ENCODE measurements around the gene ADAMTS14. TPM values are rescaled to one million over a fixed set of nuclear protein-coding genes. Genes with fewer than 3 reads are reported as not detected.

ADAMTS14 gene
- total and polyA plus RNA-seq, 11 donors = 0.11 to 3.8 (median 0.37) TPM; not detected in 1

DNA sequence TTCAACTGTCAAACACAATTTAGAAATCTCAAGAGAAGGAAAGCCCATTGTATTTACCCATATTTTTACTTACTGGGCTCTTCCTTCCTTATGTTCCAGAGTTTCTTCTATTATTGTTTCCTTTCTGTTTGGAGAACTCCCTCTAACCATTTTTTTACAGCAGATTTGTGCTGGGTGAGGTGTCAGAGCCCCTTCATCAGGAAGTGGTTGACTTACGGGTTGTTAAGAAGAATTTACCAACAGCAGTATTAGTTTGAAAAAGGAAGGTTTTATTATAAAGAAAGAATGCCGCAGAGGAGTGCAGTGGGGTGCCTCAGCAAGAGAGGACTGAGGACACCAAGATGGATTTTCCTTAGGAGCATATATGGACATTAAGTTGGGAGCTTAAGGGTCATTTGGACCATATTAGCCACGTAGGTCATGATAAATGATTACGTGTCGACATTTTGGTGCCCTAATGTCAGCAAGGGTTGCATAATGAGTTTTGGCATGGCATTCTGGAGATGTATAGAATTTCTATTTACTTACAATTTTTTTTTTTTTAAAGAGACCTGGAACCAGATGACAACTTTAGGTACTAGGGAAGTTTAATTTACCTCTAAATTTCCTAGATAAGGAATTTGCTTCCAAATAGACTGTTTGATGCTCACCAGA is 119.2 kb downstream of the ADAMTS14 start:
- Histone ChIP-seq H3K36me3 (no peaks in the 10 kb centered on the region), H3K4me3 (no peak overlapping the region), H3K27me3 (no peaks in the 10 kb centered on the region), H3K9me3 (peaks cover 0 to 17% (median 2%) of the 10 kb centered on the region in 12 donors), H3K27ac (no peak overlapping the region), H3K4me1 (no peaks in the 10 kb centered on the region)
- ATAC-seq = no peak
- WGBS, 4 donors = 80 to 84% (median 81%) methylated on average over 5 of the region's 5 CpGs
- intact Hi-C loops (cut with DNase I) = no loop called here
- TF ChIP-seq POLR2A (IDR thresholded peaks at IDR 0.05) = no peak
- no peak for TF ChIP-seq CTCF (IDR thresholded peaks at IDR 0.05)
- DNase-seq = no peak

DNA sequence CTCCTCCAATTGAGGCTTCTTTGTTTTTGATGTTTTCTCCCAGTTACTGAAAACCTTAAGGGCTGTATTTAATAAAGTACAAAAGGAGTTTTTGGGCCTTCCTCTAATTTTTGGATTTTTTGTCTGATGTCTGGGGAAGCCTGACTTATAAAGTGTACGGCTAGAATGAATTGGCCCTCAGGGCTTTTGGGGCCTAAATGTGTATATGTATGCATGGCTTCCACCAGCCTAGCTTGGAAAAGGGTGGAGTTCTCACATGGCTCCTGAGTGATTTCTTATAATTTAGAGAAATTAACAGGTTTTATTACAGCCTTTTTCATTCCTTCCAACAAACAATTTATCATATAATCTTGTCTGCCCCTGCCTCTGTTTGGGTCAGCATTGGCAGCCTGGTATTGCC is 123.3 kb downstream of the ADAMTS14 start:
- Histone ChIP-seq H3K4me1 (no peaks in the 10 kb centered on the region), H3K9me3 (no peaks in the 10 kb centered on the region), H3K36me3 (no peaks in the 10 kb centered on the region), H3K27me3 (peaks cover 0 to 11% (median 0%) of the 10 kb centered on the region in 9 donors), H3K27ac (no peak overlapping the region), H3K4me3 (no peak overlapping the region)
- TF ChIP-seq POLR2A (IDR thresholded peaks at IDR 0.05) (no peak), CTCF (IDR thresholded peaks at IDR 0.05) (no peak)
- intact Hi-C loops (cut with DNase I) = no loop called here
- 89 to 97% (median 94%) methylated on average over 1 of the region's 1 CpG for WGBS, 4 donors
- DNase-seq (no peak), ATAC-seq (no peak)

DNA sequence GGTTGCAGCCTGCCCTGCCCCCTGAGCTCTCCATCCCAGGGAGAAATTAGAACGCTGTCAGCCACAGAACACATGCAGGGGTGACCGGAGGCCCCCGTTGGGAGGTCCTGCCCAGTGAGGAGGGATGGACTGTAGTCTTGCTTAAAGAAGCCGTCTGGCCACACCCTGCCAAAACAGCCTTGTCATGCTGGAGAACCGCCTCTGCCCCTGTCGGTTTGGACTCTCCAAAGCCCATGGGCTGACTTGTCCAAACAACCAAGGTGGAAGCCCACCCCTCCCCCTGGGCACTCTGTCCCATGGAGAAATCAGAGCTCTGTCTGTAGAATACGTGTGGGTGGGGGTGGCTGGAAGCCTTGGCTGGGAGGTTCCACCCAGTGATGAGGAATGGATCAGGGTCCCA is 125.5 kb downstream of the ADAMTS14 start:
- Histone ChIP-seq H3K27ac (no peak overlapping the region), H3K36me3 (no peaks in the 10 kb centered on the region), H3K27me3 (peaks cover 0 to 11% (median 0%) of the 10 kb centered on the region in 9 donors), H3K4me1 (no peaks in the 10 kb centered on the region), H3K9me3 (no peaks in the 10 kb centered on the region), H3K4me3 (no peak overlapping the region)
- 78 to 92% (median 79%) methylated on average over 5 to 7 of the region's 7 CpGs for WGBS, 4 donors
- intact Hi-C loops (cut with DNase I) = no loop called here
- ATAC-seq = no peak
- TF ChIP-seq CTCF (IDR thresholded peaks at IDR 0.05) = no peak
- no peak for TF ChIP-seq POLR2A (IDR thresholded peaks at IDR 0.05)
- no peak for DNase-seq

GRCh38 chr10:70799124-70799523 is 126.8 kb downstream of the ADAMTS14 start:
- no peak overlapping the region for H3K27ac ChIP-seq
- ATAC-seq = no peak
- peaks cover 0 to 11% (median 0%) of the 10 kb centered on the region in 9 donors for H3K27me3 ChIP-seq
- H3K4me3 ChIP-seq = no peak overlapping the region
- H3K4me1 ChIP-seq = peaks cover 0 to 2% (median 0%) of the 10 kb centered on the region in 12 donors
- WGBS, 4 donors = 81 to 85% (median 84%) methylated on average over 5 of the region's 5 CpGs
- no peaks in the 10 kb centered on the region for H3K36me3 ChIP-seq
- intact Hi-C loops (cut with DNase I) = no loop called here
- TF ChIP-seq POLR2A (IDR thresholded peaks at IDR 0.05) (no peak), CTCF (IDR thresholded peaks at IDR 0.05) (no peak)
- no peaks in the 10 kb centered on the region for H3K9me3 ChIP-seq
- DNase-seq = no peak
